Nephron progenitor cell (in vitro differentiated cells): Measurements from ENCODE around the gene RHOT2.

Experiments used
- DNase-seq: peaks from one replicate; pipeline ENCODE4 v3.0.0; 2021
- H3K27ac Mint-ChIP-seq: 2 replicates; pipeline ENCODE4 v1.8.0; 2021; ENCODE audit warnings: mild to moderate bottlenecking, moderate library complexity, mixed read lengths
- H3K27me3 Mint-ChIP-seq: 2 replicates; pipeline ENCODE4 v1.8.0; 2021; ENCODE audit warnings: mild to moderate bottlenecking, low read depth, mixed read lengths; ENCODE audit not compliant: poor library complexity
- H3K36me3 Mint-ChIP-seq: 2 replicates; pipeline ENCODE4 v1.8.0; 2021; ENCODE audit warnings: low read depth, mixed read lengths
- H3K4me1 Mint-ChIP-seq: 2 replicates; pipeline ENCODE4 v1.8.0; 2021; ENCODE audit warnings: mixed read lengths
- H3K4me3 Mint-ChIP-seq: 2 replicates; pipeline ENCODE4 v1.8.0; 2021; ENCODE audit warnings: mild to moderate bottlenecking, moderate library complexity, mixed read lengths
- H3K9me3 Mint-ChIP-seq: 2 replicates; pipeline ENCODE4 v1.8.0; 2021; ENCODE audit warnings: mild to moderate bottlenecking, moderate library complexity, mixed read lengths
- TF ChIP-seq, protein P1 (sequence below): fragments of 200-600 bp; sonication (generic); IDR thresholded peaks from 2 replicates; pipeline ENCODE4 v1.5.0; 2021; ENCODE audit warnings: antibody characterized with exemption

Gene RHOT2

GRCh38 chr16:719815-720446 is 52.0 kb downstream of the RHOT2 start:
- Mint-ChIP-seq H3K9me3 (no peaks in the 10 kb centered on the region), H3K27ac (peak overlapping the region; percentile 96), H3K36me3 (no peaks in the 10 kb centered on the region), H3K4me1 (peaks cover 27% of the 10 kb centered on the region), H3K4me3 (peak overlapping the region; percentile 86), H3K27me3 (peaks cover 3% of the 10 kb centered on the region)
- no peak for DNase-seq
- TF ChIP-seq, protein P1, sequence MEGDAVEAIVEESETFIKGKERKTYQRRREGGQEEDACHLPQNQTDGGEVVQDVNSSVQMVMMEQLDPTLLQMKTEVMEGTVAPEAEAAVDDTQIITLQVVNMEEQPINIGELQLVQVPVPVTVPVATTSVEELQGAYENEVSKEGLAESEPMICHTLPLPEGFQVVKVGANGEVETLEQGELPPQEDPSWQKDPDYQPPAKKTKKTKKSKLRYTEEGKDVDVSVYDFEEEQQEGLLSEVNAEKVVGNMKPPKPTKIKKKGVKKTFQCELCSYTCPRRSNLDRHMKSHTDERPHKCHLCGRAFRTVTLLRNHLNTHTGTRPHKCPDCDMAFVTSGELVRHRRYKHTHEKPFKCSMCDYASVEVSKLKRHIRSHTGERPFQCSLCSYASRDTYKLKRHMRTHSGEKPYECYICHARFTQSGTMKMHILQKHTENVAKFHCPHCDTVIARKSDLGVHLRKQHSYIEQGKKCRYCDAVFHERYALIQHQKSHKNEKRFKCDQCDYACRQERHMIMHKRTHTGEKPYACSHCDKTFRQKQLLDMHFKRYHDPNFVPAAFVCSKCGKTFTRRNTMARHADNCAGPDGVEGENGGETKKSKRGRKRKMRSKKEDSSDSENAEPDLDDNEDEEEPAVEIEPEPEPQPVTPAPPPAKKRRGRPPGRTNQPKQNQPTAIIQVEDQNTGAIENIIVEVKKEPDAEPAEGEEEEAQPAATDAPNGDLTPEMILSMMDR, result no peak

- peak overlapping the region; percentile 96 for H3K27ac Mint-ChIP-seq
- H3K27me3 Mint-ChIP-seq, result peaks cover 3% of the 10 kb centered on the region
- TF ChIP-seq, protein P1, result no peak
- H3K36me3 Mint-ChIP-seq, result no peaks in the 10 kb centered on the region
- peaks cover 27% of the 10 kb centered on the region for H3K4me1 Mint-ChIP-seq
- H3K9me3 Mint-ChIP-seq, result no peaks in the 10 kb centered on the region
- H3K4me3 Mint-ChIP-seq, result peak overlapping the region; percentile 86
- peak; percentile 68 for DNase-seq
These were observed 52.6 kb downstream of the RHOT2 start for GRCh38 chr16:720447-720989.

DNA sequence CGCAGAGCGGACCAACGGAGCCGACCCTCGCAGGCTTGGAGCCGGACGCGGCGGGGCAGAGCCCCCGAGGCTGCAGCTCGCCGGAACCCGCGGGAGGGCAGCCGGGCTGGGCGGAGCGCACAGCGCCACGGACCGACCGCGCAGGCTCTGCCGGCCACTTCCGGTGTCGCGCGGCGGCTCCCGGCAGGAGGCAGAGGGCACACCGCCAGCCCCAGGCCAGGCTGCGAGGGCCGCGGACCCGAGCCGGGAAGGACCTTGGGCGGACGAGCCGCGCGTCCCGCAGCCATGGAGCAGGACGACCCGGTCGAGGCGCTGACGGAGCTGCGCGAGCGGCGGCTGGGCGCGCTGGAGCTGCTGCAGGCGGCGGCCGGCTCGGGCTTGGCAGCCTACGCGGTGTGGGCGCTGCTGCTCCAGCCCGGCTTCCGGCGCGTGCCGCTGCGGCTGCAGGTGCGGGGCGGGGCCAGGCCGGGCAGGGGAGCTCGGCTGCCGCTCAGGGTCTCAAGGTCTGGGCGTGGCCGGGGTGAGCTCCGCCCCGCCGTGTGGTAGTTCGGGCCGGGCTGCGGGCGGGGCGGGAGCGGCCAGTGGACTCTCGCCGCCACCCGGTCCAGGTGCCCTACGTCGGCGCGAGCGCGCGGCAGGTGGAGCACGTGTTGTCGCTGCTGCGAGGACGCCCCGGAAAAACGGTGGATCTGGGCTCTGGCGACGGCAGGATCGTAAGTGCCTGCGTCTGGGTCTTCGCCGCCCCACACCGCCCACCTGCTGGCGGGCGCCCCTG is 53.2 kb downstream of the RHOT2 start, which contains the start of gene ANTKMT:
ANTKMT (plus strand) TSS at position 157 of the 775 bp plus-strand sequence; CDS start at position 286, 129 bp downstream.
- TF ChIP-seq, protein P1, result no peak
- peak within 1 kb of the TSS; percentile 96 for H3K27ac Mint-ChIP-seq
- peak within 1 kb of the TSS; percentile 86 for H3K4me3 Mint-ChIP-seq
- H3K27me3 Mint-ChIP-seq, result peaks cover 4% of the 10 kb centered on the region
- peak; percentile 93 for DNase-seq
- H3K36me3 Mint-ChIP-seq, result no peaks in the 10 kb centered on the region
- peaks cover 24% of the 10 kb centered on the region for H3K4me1 Mint-ChIP-seq
- no peaks in the 10 kb centered on the region for H3K9me3 Mint-ChIP-seq

DNA sequence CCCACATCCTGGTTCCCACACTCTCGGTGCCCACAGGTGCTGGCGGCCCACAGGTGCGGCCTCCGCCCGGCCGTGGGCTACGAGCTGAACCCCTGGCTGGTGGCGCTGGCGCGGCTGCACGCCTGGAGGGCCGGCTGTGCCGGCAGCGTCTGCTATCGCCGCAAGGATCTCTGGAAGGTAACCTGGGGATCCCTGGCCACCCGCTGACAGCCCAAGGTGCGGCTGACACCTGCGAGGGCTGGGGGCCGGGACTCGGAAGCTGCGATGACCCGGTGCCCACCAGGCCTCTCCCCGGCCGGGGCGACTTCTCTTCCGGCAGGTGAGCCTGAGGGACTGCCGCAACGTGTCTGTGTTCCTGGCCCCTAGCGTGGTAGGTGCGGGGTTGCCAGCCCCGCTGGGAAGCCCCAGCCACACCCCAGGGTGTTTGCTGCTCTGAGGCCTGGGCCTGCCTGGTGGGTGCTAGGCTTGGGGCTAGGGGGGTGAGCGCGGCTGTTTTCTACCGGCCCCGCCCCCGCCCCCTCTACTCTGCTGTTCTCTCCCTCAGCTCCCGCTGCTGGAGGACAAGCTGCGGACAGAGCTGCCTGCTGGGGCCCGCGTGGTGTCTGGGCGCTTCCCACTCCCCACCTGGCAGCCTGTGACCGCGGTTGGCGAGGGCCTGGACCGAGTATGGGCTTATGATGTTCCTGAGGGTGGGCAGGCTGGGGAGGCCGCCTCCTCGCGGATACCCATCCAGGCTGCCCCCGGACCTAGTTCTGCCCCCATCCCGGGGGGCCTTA is 54.0 kb downstream of the RHOT2 start:
- Mint-ChIP-seq H3K4me1 (peaks cover 20% of the 10 kb centered on the region), H3K27me3 (peaks cover 7% of the 10 kb centered on the region), H3K4me3 (peak overlapping the region; percentile 40), H3K36me3 (no peaks in the 10 kb centered on the region), H3K9me3 (no peaks in the 10 kb centered on the region), H3K27ac (no peak overlapping the region)
- no peak for DNase-seq
- TF ChIP-seq, protein P1, result no peak

DNA sequence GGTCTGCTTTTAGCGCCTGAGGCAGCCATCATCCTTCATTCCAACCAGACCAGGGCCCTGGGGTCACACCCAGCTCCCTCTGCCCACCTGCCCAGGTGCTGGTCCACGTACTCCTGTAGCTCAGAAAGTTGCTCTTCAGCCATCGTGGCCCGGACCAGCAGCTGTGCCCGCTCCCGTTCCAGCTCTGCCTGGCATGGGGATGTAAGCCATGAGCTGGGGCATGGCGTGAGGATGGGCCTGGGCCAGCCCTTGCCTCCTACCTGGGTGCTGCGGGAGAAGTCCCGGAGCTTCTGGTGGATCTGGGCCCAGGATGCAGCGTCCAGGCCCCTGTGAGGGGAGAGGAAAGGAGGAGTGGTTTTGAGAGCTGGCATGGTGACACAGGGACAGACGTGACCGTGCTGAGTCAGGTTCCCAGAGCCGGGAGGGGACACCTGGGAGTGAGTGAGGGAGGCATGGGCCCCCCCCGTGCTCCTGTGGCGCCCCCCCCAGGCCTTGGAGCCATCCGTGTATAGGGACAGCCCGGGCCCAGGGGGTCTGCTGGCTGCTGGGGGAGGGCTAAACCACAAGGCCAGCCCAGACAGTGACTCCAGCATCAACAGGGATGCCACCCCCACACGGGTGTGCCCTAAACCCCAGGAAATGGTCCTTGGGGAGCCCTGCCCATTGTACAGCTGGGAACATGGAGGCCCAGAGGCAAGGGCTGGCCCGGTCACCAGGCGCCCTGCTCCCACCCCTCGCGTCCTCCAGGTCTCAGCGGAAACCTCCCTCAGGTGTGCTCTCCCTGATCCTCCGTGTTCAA is 55.1 kb downstream of the RHOT2 start:
- Mint-ChIP-seq H3K36me3 (no peaks in the 10 kb centered on the region), H3K4me1 (peaks cover 20% of the 10 kb centered on the region), H3K27ac (no peak overlapping the region), H3K27me3 (peaks cover 7% of the 10 kb centered on the region), H3K9me3 (no peaks in the 10 kb centered on the region), H3K4me3 (no peak overlapping the region)
- TF ChIP-seq, protein P1, result no peak
- DNase-seq, result no peak
